ENCODE data around the gene FAM89B. TPM values are rescaled to one million over a fixed set of nuclear protein-coding genes. Genes with fewer than 3 reads are reported as not detected.

The FAM89B gene
- total RNA-seq, 1 donor from 2014 or later = 45.1 TPM

GRCh38 chr11:65538232-65538914 lies 34.0 kb upstream of the FAM89B start:
- ATAC-seq (no peak), DNase-seq (ENCODE audit: missing footprints) (no peak)
- intact Hi-C loops (cut with DNase I) = no loop called here

- intact Hi-C loops (cut with DNase I) = no loop called here
- DNase-seq (ENCODE audit: missing footprints) = no peak
- no peak for ATAC-seq
Observed at GRCh38 chr11:65538915-65539743, 33.2 kb upstream of the FAM89B start.

GRCh38 chr11:65539744-65540289 lies 32.5 kb upstream of the FAM89B start:
- ATAC-seq (peak; percentile 6), DNase-seq (ENCODE audit: missing footprints) (no peak)
- intact Hi-C loops (cut with DNase I) = loop anchor here (1.0 to 2.0 kb wide), 4 partner anchors 17 to 75 kb away; partner anchors contain the start of genes MAP3K11 and PCNX3

GRCh38 chr11:65540290-65541092 lies 31.8 kb upstream of the FAM89B start:
- intact Hi-C loops (cut with DNase I) = loop anchor here (1.0 to 2.0 kb wide), 5 partner anchors 17 to 74 kb away; partner anchors contain the start of genes MAP3K11, PCNX3 and ZNRD2
- ATAC-seq (peak; percentile 94), DNase-seq (ENCODE audit: missing footprints) (peak; percentile 97)

GRCh38 chr11:65541093-65541982 lies 31.0 kb upstream of the FAM89B start:
- DNase-seq (ENCODE audit: missing footprints) (no peak), ATAC-seq (no peak)
- intact Hi-C loops (cut with DNase I) = loop anchor here (1.0 to 2.0 kb wide), 3 partner anchors 29 to 73 kb away; partner anchors contain the start of genes MAP3K11, PCNX3 and ZNRD2

GRCh38 chr11:65542738-65543390 lies 29.5 kb upstream of the FAM89B start:
- DNase-seq (ENCODE audit: missing footprints) = no peak
- ATAC-seq = no peak
- intact Hi-C loops (cut with DNase I) = no loop called here

- no peak for ATAC-seq
- intact Hi-C loops (cut with DNase I) = no loop called here
- DNase-seq (ENCODE audit: missing footprints) = no peak
Observed at GRCh38 chr11:65545853-65546216, 26.5 kb upstream of the FAM89B start.

- peak; percentile 95 for DNase-seq (ENCODE audit: missing footprints)
- ATAC-seq = peak; percentile 68
- intact Hi-C loops (cut with DNase I) = no loop called here
Observed at GRCh38 chr11:65546217-65546958, 25.9 kb upstream of the FAM89B start.

GRCh38 chr11:65547446-65548125 lies 24.8 kb upstream of the FAM89B start:
- DNase-seq (ENCODE audit: missing footprints) = peak; percentile 40
- no peak for ATAC-seq
- intact Hi-C loops (cut with DNase I) = no loop called here

- ATAC-seq = no peak
- intact Hi-C loops (cut with DNase I) = no loop called here
- DNase-seq (ENCODE audit: missing footprints) = no peak
Observed at GRCh38 chr11:65548395-65548794, 23.9 kb upstream of the FAM89B start.

- DNase-seq (ENCODE audit: missing footprints) = no peak
- intact Hi-C loops (cut with DNase I) = no loop called here
- ATAC-seq = no peak
Observed at GRCh38 chr11:65549096-65549495, 23.2 kb upstream of the FAM89B start.

GRCh38 chr11:65551572-65552387 lies 20.6 kb upstream of the FAM89B start:
- ATAC-seq (peak; percentile 32), DNase-seq (ENCODE audit: missing footprints) (no peak)
- intact Hi-C loops (cut with DNase I) = no loop called here

- intact Hi-C loops (cut with DNase I) = no loop called here
- DNase-seq (ENCODE audit: missing footprints) = no peak
- ATAC-seq = no peak
Observed at GRCh38 chr11:65552388-65552951, 19.9 kb upstream of the FAM89B start.

GRCh38 chr11:65553301-65554001 lies 18.9 kb upstream of the FAM89B start:
- ATAC-seq = no peak
- intact Hi-C loops (cut with DNase I) = no loop called here
- DNase-seq (ENCODE audit: missing footprints) = peak; percentile 64

All from Right ventricle myocardium inferior (tissue), 1 donor.